Coronary artery (tissue), 2 donors: ENCODE data around the gene ZNF384.
"Not testable (repeated sequence)": the region's sequence is repeated elsewhere in the genome, so short reads cannot be mapped to it uniquely, and the experiment has no call there.

Source experiments
- DNase-seq: peaks from one replicate; pipeline ENCODE4 v3.0.0-alpha.2; 2017; ENCODE audit warnings: low spot score
- H3K27ac ChIP-seq, 2 donors: fragments of 200-600 bp; sonication (generic); one replicate each; pipeline ENCODE4 v1.5.1; 2016 to 2019
- H3K4me3 ChIP-seq: fragments of 200-600 bp; sonication (generic); 2 replicates; pipeline ENCODE4 v1.5.1; 2016; ENCODE audit warnings: mild to moderate bottlenecking, moderate library complexity
- TF ChIP-seq, protein P1 (sequence below): fragments of 200-600 bp; sonication (generic); IDR thresholded peaks from one replicate; pipeline ENCODE4 v1.5.1; 2019; ENCODE audit warnings: antibody characterized with exemption

ZNF384 gene

DNA sequence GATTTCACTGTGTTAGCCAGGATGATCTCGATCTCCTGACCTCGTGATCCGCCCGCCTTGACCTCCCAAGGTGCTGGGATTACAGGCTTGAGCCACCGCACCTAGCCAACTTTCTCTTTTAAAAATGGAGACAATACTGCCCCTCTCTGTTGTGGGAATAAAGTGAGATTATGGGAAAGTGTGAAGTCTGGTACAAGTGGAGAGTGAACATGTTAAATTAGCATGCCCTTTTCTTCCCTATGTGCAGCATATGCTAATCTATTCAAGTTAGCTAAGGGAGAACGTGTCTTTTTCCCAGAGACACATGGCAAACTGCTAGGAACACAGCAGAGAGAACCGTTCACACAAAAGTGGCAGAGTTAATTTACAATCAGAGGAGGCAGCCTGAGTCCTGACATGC lies 36.2 kb upstream of the ZNF384 start:
- no peak for DNase-seq
- Histone ChIP-seq H3K27ac (no peak overlapping the region), H3K4me3 (no peak overlapping the region)
- TF ChIP-seq, protein P1, sequence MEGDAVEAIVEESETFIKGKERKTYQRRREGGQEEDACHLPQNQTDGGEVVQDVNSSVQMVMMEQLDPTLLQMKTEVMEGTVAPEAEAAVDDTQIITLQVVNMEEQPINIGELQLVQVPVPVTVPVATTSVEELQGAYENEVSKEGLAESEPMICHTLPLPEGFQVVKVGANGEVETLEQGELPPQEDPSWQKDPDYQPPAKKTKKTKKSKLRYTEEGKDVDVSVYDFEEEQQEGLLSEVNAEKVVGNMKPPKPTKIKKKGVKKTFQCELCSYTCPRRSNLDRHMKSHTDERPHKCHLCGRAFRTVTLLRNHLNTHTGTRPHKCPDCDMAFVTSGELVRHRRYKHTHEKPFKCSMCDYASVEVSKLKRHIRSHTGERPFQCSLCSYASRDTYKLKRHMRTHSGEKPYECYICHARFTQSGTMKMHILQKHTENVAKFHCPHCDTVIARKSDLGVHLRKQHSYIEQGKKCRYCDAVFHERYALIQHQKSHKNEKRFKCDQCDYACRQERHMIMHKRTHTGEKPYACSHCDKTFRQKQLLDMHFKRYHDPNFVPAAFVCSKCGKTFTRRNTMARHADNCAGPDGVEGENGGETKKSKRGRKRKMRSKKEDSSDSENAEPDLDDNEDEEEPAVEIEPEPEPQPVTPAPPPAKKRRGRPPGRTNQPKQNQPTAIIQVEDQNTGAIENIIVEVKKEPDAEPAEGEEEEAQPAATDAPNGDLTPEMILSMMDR: no peak

DNA sequence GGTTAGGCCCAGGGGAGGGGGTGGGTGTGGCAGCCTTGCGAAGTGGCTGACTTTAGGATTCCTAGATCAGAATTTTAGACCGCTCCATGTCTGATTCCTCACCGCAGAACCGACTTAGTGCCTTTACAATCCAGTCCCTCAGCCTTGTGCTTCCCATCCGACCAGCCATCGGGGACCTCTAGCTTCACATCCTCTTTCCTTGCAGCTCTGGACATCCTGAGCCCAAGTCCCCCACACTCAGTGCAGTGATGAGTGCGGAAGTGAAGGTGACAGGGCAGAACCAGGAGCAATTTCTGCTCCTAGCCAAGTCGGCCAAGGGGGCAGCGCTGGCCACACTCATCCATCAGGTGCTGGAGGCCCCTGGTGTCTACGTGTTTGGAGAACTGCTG lies 35.2 kb upstream of the ZNF384 start:
- TF ChIP-seq, protein P1: no peak

DNA sequence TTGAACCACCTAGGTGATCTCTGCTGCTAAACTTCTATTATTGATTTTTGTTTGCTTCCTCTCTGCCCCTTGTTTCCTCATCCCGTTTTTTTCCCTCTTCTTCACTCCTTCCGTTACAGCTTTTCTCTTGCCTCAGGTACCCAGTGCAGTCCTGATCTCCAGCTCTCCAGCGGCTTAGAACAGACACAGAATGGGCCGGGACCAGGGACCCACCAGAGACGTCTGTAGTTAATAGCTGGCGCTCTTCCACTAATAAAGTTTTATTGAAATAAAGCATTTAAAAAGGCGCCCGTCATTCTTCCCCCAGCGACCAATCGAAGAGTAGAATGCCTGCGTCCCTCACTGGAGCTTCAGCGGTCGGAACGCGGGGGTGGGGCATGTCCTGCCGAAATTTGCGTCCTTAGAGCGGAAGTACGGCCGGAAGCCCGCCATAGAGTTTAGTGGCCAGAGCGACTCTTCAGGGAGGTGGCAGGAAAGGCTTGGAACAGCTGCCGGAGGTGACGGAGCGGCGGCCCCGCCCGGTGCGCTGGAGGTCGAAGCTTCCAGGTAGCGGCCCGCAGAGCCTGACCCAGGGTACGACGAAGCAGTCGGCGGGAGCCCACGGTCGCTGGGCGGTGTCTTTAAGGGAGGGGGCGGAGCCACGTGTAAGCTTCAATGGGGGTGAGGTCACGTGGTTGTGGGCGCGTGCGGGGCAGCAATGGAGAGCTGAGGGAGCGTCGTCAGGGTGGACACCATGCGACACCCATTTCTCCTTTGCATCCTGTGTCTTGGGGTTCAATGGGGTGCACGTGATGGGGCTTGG lies 34.6 kb upstream of the ZNF384 start, which contains the start of gene COPS7A:
COPS7A (plus strand) TSS at position 440 of the 802 bp plus-strand sequence. CDS start 611 bp downstream, outside the sequence.
- TF ChIP-seq, protein P1: no peak
- peak within 1 kb of the TSS; percentile 46 to 90 for H3K27ac ChIP-seq
- H3K4me3 ChIP-seq: peak within 1 kb of the TSS; percentile 84
- peak; percentile 99 for DNase-seq

More for the DNA sequence above, 35.2 kb upstream of the ZNF384 start:
- no peak for DNase-seq
- peak overlapping the region; percentile 46 to 90 for H3K27ac ChIP-seq
- H3K4me3 ChIP-seq: peak overlapping the region; percentile 84

DNA sequence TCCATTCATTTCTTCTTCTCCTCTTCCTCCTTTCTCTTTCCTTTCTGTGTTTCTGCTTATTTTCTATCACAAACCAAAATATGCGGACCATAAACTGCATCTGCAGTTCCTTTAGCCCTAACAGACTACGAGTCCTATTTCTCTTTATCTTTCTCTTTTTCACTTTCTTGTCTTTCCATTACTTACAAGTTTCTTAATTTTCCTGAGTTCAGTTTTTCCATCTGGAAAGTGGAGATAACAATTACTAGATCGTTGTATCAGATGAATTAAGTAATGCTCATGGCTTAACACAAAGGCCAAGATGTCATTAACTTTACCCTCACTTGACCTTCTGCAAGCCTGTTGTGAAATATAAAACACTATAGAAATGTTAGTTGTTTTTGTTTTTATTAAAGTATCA lies 33.7 kb upstream of the ZNF384 start:
- TF ChIP-seq, protein P1: no peak
- no peak for DNase-seq
- H3K4me3 ChIP-seq: no peak overlapping the region
- no peak overlapping the region for H3K27ac ChIP-seq

DNA sequence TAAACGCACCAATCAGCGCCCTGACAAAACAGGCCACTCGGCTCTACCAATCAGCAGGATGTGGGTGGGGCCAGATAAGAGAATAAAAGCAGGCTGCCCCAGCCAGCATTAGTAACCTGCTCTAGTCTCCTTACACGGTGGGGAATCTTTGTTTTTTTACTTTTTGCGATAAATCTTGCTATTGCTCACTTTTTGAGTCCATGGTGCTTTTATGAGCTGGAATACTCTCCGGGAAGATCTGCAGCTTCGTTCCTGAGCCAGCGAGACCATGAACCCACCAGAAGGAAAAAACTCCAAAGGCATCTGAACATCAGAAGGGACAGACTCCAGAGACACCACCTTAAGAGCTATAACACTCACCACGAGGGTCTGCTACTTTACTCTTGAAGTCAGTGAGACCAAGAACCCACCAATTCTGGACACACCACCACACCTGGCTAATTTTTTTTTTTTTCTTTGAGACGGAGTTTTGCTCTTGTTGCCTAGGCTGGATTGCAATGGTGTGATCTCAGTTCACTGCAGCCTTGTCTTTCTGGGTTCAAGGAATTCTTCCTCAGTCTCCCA lies 27.8 kb upstream of the ZNF384 start:
- no peak overlapping the region for H3K4me3 ChIP-seq
- TF ChIP-seq, protein P1: no peak
- H3K27ac ChIP-seq: no peak overlapping the region
- no peak for DNase-seq

DNA sequence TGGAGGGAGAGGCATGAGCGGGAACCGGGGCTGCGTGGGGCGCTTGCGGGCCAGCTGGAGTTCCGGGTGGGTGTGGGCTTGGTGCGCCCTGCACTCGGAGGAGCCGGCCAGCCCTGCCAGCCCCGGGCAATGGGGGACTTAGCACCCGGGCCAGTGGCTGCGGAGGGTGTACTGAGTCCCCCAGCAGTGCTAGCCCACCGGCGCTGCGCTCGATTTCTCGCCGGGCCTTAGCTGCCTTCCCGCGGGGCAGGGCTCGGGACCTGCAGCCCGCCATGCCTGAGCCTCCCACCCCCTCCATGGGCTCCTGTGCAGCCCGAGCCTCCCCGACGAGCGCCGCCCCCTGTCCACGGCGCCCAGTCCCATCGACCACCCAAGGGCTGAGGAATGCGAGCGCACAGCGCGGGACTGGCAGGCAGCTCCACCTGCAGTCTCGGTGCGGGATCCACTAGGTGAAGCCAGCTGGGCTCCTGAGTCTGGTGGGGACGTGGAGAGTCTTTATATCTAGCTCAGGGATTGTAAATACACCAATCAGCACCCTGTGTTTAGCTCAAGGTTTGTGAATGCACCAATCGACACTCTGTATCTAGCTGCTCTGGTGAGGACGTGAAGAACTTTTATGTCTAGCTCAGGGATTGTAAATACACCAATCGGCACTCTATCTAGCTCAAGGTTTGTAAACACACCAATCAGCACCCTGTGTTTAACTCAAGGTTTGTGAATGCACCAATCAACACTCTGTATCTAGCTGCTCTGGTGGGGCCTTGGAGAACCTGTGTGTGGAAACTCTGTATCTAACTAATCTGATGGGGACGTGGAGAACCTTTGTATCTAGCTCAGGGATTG lies 27.1 kb upstream of the ZNF384 start:
- not testable (repeated sequence) for H3K4me3 ChIP-seq, H3K27ac ChIP-seq, DNase-seq

DNA sequence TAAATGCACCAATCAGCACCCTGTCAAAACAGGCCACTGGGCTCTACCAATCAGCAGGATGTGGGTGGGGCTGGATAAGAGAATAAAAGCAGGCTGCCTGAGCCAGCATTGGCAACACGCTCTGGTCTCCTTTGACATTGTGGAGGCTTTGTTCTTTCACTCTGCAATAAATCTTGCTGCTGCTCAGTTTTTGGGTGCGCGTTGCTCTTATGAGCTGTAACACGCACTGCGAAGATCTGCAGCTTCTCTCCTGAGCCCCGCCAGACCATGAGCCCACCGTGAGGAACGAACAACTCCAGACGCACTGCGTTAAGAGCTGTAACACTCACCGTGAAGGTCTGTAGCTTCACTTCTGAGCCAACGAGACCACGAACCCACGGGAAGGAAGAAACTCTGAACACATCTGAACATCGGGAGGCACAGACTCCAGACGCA lies 19.8 kb upstream of the ZNF384 start:
- Histone ChIP-seq H3K27ac (no peak overlapping the region), H3K4me3 (no peak overlapping the region)
- TF ChIP-seq, protein P1: no peak
- DNase-seq: no peak

DNA sequence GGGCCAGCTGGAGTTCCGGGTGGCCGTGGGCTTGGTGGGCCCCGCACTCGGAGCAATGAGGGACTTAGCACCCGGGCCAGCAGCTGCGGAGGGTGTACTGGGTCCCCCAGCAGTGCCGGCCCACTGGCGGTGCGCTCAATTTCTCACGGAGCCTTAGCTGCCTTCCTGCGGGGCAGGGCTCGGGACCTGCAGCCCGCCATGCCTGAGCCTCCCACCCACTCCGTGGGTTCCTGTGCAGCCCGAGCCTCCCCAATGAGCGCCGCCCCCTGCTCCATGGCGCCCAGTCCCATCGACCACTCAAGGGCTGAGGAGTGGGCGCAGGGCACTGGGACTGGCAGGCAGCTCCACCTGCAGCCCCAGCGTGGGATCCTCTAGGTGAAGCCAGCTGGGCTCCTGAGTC lies 19.2 kb upstream of the ZNF384 start:
- H3K27ac ChIP-seq, DNase-seq, H3K4me3 ChIP-seq: not testable (repeated sequence)
